ENCODE data around the gene AMPD2.
"Not testable (repeated sequence)": the region's sequence is repeated elsewhere in the genome, so short reads cannot be mapped to it uniquely, and the experiment has no call there.

Gene AMPD2

GRCh38 chr1:109669246-109669948, 49.8 kb downstream of the AMPD2 start:
- TF ChIP-seq CREB5 (CRISPR knock-in tag; IDR thresholded peaks at IDR 0.05; ENCODE audit: low read depth) (no peak), OSR1 (CRISPR knock-in tag; IDR thresholded peaks at IDR 0.05) (no peak), CSRNP3 (CRISPR knock-in tag; IDR thresholded peaks at IDR 0.05) (no peak), ISL1 (CRISPR knock-in tag; IDR thresholded peaks at IDR 0.05) (no peak), ZC3H10 (CRISPR knock-in tag; IDR thresholded peaks at IDR 0.05) (no peak), PPARA (CRISPR knock-in tag; IDR thresholded peaks at IDR 0.05; ENCODE audit: borderline replicate concordance) (no peak), PATZ1 (CRISPR knock-in tag; IDR thresholded peaks at IDR 0.05; ENCODE audit: borderline replicate concordance) (no peak), ZNF8 (CRISPR knock-in tag; IDR thresholded peaks at IDR 0.05) (no peak), ZNF70 (CRISPR knock-in tag; IDR thresholded peaks at IDR 0.05) (no peak), BACH2 (CRISPR knock-in tag; IDR thresholded peaks at IDR 0.05; ENCODE audit: borderline replicate concordance) (no peak), TCF4 (CRISPR knock-in tag; IDR thresholded peaks at IDR 0.05; ENCODE audit: borderline replicate concordance) (no peak), ZFP30 (CRISPR knock-in tag; IDR thresholded peaks at IDR 0.05) (no peak), TSHZ2 (CRISPR knock-in tag; IDR thresholded peaks at IDR 0.05) (no peak), TOX (CRISPR knock-in tag; IDR thresholded peaks at IDR 0.05; ENCODE audit: borderline replicate concordance) (no peak)
- no peak for ATAC-seq

- ATAC-seq: not testable (repeated sequence)
Observed at GRCh38 chr1:109669949-109670302, 50.3 kb downstream of the AMPD2 start.

GRCh38 chr1:109671067-109671466, 51.4 kb downstream of the AMPD2 start:
- no peak for TF ChIP-seq CSRNP3 (CRISPR knock-in tag; IDR thresholded peaks at IDR 0.05)
- no peak for TF ChIP-seq TCF4 (CRISPR knock-in tag; IDR thresholded peaks at IDR 0.05; ENCODE audit: borderline replicate concordance)
- TF ChIP-seq ZNF8 (CRISPR knock-in tag; IDR thresholded peaks at IDR 0.05): no peak
- TF ChIP-seq ZNF70 (CRISPR knock-in tag; IDR thresholded peaks at IDR 0.05): no peak
- no peak for TF ChIP-seq ZC3H10 (CRISPR knock-in tag; IDR thresholded peaks at IDR 0.05)
- TF ChIP-seq ZFP3 (CRISPR knock-in tag; IDR thresholded peaks at IDR 0.05): no peak
- ATAC-seq: no peak

- ATAC-seq: not testable (repeated sequence)
Observed at GRCh38 chr1:109673861-109674260, 54.2 kb downstream of the AMPD2 start.

GRCh38 chr1:109676683-109677381, 57.2 kb downstream of the AMPD2 start:
- not testable (repeated sequence) for ATAC-seq

Data from SK-N-SH treated with all-trans-retinoic acid at 6 μM for 48 hours (cell line).